Measurements from ENCODE around the gene CDIPT.

Gene CDIPT

DNA sequence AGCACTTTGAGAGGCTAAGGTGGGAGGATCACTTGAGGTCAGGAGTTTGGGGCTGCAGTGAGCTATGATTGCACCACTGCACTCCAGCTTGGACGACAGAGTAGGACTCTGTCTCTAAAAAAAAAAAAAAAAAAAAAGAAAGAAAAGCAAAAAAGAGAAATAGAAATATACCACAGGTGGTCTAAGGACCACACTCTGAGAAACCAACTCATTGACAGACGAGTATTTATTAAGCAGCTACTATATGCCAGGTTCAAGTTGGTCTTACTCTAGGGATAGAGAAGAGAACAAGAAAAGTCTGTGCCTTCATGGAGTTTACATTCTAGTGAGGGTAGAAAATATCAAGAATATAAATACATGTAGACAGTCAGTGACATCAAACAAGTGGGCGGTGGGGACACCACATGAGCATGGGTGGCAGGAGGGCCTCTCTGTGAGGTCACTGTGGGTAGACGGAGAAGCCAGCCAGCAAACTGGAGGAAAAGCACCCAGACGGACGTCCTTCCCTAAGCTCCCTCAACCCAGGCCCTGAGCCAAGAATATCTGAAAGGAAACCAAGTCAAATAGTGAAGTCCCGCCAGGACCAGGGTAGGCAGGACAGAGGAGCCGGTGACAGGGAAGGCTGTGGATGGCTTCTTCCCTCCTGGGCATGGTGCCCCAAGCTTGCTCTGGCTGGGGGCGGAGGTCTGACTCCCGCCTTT is 4.7 kb downstream of the CDIPT start:
- TF ChIP-seq EZH2 (IDR thresholded peaks at IDR 0.05) = no peak
- no peak for TF ChIP-seq FOXP2 (optimal IDR thresholded peaks at IDR 0.05; ENCODE audit: control extremely low read depth, extremely low read length, insufficient read depth)
- H3K9me3 ChIP-seq (ENCODE audit: low read depth, low read length) = no peaks in the 10 kb centered on the region
- H3K4me3 ChIP-seq = no peak overlapping the region
- H3K9ac ChIP-seq (ENCODE audit: insufficient read length) = no peak overlapping the region
- H3K36me3 ChIP-seq (ENCODE audit: insufficient read depth, low read length) = peaks cover 5% of the 10 kb centered on the region; the same call in 1 of the 2 replicates
- H3K27ac ChIP-seq = no peak overlapping the region
- DNase-seq (ENCODE audit: low read depth, low spot score) = no peak

GRCh38 chr16:29857133-29857760 is 5.8 kb downstream of the CDIPT start:
- Histone ChIP-seq H3K9me3 (ENCODE audit: low read depth, low read length) (no peaks in the 10 kb centered on the region), H3K4me3 (no peak overlapping the region), H3K27ac (no peak overlapping the region), H3K9ac (ENCODE audit: insufficient read length) (no peak overlapping the region), H3K36me3 (ENCODE audit: insufficient read depth, low read length) (peaks cover 5% of the 10 kb centered on the region; the same call in 1 of the 2 replicates)
- TF ChIP-seq FOXP2 (optimal IDR thresholded peaks at IDR 0.05; ENCODE audit: control extremely low read depth, extremely low read length, insufficient read depth) = no peak
- no peak for TF ChIP-seq POLR2AphosphoS5 (IDR thresholded peaks at IDR 0.05; ENCODE audit: borderline replicate concordance, low read depth, low read length)
- TF ChIP-seq EZH2 (IDR thresholded peaks at IDR 0.05) = no peak
- DNase-seq (ENCODE audit: low read depth, low spot score) = no peak

DNA sequence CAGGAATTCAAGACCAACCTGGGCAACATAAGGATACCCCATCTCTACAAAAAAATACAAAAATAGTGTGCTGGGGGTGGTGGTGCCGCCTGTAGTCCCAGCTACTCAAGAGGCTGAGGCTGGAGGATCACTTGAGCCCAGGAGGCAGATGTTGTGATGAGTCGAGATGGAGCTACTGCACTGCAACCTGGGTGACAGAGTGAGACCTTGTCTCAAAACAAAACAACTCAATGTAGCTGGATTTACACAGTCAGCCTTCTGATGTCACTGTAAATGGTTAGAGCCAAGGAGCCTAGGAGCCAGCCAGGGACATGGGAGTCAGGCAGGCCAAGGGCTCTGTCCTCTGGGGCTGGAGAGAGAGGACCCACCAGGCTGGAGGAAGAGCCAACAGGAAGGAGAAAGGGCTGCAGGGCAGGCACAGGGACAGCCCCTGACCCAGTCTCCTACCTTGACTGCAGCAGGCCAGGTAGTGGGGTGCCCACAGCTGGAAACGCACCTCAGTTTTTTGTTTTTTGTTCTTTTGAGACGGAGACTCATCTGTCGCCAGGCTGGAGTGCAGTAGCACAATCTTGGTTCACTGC is 8.4 kb downstream of the CDIPT start:
- Histone ChIP-seq H3K9ac (ENCODE audit: insufficient read length) (no peak overlapping the region), H3K27ac (no peak overlapping the region), H3K4me3 (no peak overlapping the region), H3K36me3 (ENCODE audit: insufficient read depth, low read length) (peaks cover 5% of the 10 kb centered on the region; the same call in 1 of the 2 replicates), H3K9me3 (ENCODE audit: low read depth, low read length) (no peaks in the 10 kb centered on the region)
- no peak for TF ChIP-seq POLR2AphosphoS5 (IDR thresholded peaks at IDR 0.05; ENCODE audit: borderline replicate concordance, low read depth, low read length)
- TF ChIP-seq EZH2 (IDR thresholded peaks at IDR 0.05) = no peak
- no peak for TF ChIP-seq FOXP2 (optimal IDR thresholded peaks at IDR 0.05; ENCODE audit: control extremely low read depth, extremely low read length, insufficient read depth)
- no peak for DNase-seq (ENCODE audit: low read depth, low spot score)

DNA sequence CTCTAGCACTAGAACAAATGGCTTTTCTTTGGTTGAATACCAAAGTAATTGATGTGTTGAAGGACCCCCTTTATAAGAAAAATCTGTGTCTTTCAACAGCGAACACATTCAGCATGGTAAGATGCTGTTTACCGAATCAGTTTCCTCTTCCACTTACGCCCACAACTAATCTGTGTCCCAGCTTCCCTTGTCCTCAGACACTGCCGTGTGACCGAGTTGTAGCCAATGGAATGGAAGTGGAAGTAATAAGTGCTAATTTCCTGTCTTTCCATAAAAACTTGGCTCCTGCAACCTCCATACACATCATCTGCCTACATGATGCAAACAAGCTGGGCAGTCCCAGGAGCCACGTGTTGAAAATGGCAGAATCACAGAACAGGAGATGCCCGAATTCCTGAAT is 10.4 kb downstream of the CDIPT start:
- H3K9me3 ChIP-seq (ENCODE audit: low read depth, low read length) = no peaks in the 10 kb centered on the region
- no peaks in the 10 kb centered on the region for H3K36me3 ChIP-seq (ENCODE audit: insufficient read depth, low read length)
- H3K27ac ChIP-seq = 0 out of 2 replicates have a peak overlapping the region, but pooled peaks have one; percentile 26
- H3K9ac ChIP-seq (ENCODE audit: insufficient read length) = no peak overlapping the region
- DNase-seq (ENCODE audit: low read depth, low spot score) = peak; percentile 10
- H3K4me3 ChIP-seq = no peak overlapping the region
- TF ChIP-seq EZH2 (IDR thresholded peaks at IDR 0.05) (no peak), POLR2AphosphoS5 (IDR thresholded peaks at IDR 0.05; ENCODE audit: borderline replicate concordance, low read depth, low read length) (peak; percentile 21; the same call in 1 of the 2 replicates), FOXP2 (optimal IDR thresholded peaks at IDR 0.05; ENCODE audit: control extremely low read depth, extremely low read length, insufficient read depth) (no peak)

DNA sequence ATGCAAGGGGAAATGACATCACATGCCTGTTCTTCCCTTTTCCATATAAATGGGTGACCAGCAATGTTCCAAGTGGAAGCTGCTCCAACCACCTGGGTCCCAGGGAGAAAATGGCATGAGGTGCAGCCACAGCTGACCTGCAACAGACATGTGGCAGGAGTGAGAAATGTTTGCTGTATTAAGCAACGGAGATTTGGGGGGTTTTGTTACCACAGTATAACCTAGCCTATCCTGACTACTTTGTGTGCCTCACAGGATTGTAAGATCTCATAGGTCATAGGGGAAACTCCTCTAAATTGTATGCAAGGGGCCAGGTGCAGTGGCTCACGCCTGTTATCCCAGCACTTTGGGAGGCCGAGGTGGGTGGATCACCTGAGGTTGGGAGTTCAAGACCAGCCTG is 12.0 kb downstream of the CDIPT start:
- H3K27ac ChIP-seq = no peak overlapping the region
- TF ChIP-seq EZH2 (IDR thresholded peaks at IDR 0.05) = no peak
- H3K36me3 ChIP-seq (ENCODE audit: insufficient read depth, low read length) = no peaks in the 10 kb centered on the region
- no peaks in the 10 kb centered on the region for H3K9me3 ChIP-seq (ENCODE audit: low read depth, low read length)
- H3K9ac ChIP-seq (ENCODE audit: insufficient read length) = no peak overlapping the region
- H3K4me3 ChIP-seq = no peak overlapping the region
- DNase-seq (ENCODE audit: low read depth, low spot score) = no peak

DNA sequence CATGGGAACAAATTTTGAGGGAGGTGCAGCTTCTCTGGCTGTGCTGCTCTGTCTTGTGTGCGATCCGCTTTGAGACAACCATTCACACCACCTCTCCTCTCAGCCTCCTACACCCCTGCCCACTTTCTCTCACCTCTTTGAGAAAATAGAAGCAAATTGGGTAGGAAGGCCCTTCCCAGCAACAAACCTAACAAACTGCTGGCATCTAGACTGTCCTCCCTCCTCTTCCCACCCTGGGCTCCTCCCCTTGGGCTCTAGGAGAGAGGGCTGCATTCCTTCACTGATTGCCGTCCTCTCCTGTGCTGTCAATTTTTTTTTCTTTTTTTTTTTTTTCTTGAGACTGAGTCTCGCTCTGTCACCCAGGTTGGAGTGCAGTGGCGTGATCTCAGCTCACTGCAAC is 13.5 kb downstream of the CDIPT start:
- no peaks in the 10 kb centered on the region for H3K9me3 ChIP-seq (ENCODE audit: low read depth, low read length)
- H3K4me3 ChIP-seq = no peak overlapping the region
- DNase-seq (ENCODE audit: low read depth, low spot score) = no peak
- H3K9ac ChIP-seq (ENCODE audit: insufficient read length) = no peak overlapping the region
- no peak overlapping the region for H3K27ac ChIP-seq
- no peak for TF ChIP-seq EZH2 (IDR thresholded peaks at IDR 0.05)
- H3K36me3 ChIP-seq (ENCODE audit: insufficient read depth, low read length) = no peaks in the 10 kb centered on the region

- TF ChIP-seq FOXP2 (optimal IDR thresholded peaks at IDR 0.05; ENCODE audit: control extremely low read depth, extremely low read length, insufficient read depth) = no peak
- TF ChIP-seq EZH2 (IDR thresholded peaks at IDR 0.05) = no peak
- no peak for TF ChIP-seq POLR2AphosphoS5 (IDR thresholded peaks at IDR 0.05; ENCODE audit: borderline replicate concordance, low read depth, low read length)
- no peak for DNase-seq (ENCODE audit: low read depth, low spot score)
- Histone ChIP-seq H3K9me3 (ENCODE audit: low read depth, low read length) (no peaks in the 10 kb centered on the region), H3K9ac (ENCODE audit: insufficient read length) (no peak overlapping the region), H3K4me3 (no peak overlapping the region), H3K36me3 (ENCODE audit: insufficient read depth, low read length) (no peaks in the 10 kb centered on the region), H3K27ac (no peak overlapping the region)
Measured at GRCh38 chr16:29848420-29849297, 14.4 kb downstream of the CDIPT start.

GRCh38 chr16:29845656-29846055 is 17.4 kb downstream of the CDIPT start:
- no peaks in the 10 kb centered on the region for H3K36me3 ChIP-seq (ENCODE audit: insufficient read depth, low read length)
- no peaks in the 10 kb centered on the region for H3K9me3 ChIP-seq (ENCODE audit: low read depth, low read length)
- no peak overlapping the region for H3K4me3 ChIP-seq
- no peak for DNase-seq (ENCODE audit: low read depth, low spot score)
- H3K27ac ChIP-seq = no peak overlapping the region
- no peak overlapping the region for H3K9ac ChIP-seq (ENCODE audit: insufficient read length)
- TF ChIP-seq POLR2AphosphoS5 (IDR thresholded peaks at IDR 0.05; ENCODE audit: borderline replicate concordance, low read depth, low read length) (no peak), EZH2 (IDR thresholded peaks at IDR 0.05) (no peak), FOXP2 (optimal IDR thresholded peaks at IDR 0.05; ENCODE audit: control extremely low read depth, extremely low read length, insufficient read depth) (no peak)

All from SK-N-MC (cell line).